ENCODE results near the gene IGFLR1. TPM values are rescaled to one million over a fixed set of nuclear protein-coding genes. Genes with fewer than 3 reads are reported as not detected.

Gene IGFLR1
- total and polyA plus RNA-seq, 2 of the 4 experiments (the other 2 are of a cell fraction), result 0.72 to 2.7 TPM

DNA sequence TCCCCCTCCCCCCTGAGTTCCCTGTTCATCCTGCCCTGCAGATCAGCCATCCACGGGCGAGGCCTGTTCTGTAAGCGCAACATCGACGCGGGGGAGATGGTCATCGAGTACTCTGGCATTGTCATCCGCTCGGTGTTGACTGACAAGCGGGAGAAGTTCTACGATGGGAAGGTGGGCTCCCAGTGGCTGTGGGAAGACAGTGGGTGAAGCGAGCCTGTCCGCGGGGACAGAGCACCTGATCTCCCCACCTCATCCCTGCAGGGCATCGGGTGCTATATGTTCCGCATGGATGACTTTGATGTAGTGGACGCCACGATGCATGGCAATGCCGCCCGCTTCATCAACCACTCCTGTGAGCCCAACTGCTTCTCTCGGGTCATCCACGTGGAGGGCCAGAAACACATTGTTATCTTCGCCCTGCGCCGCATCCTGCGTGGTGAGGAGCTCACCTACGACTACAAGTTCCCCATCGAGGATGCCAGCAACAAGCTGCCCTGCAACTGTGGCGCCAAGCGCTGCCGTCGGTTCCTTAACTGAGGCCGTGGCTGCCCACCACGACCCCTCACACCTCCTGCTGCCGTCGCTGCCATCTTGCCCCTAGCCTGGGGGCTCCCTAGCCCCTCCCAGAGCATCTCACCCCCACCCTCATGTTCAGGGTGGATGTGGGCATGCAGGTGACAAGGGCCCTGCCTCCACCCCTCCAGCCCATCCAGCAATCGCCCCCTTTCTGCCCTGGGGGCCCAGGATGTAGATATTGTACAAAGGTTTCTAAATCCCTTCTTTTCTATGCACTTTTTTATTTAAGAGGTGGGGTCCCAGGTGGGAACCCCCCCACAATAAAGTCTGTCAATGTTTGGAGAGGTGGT is 4.0 kb downstream of the IGFLR1 start:
- BruUV-seq (replicated peaks), result TSS peak; percentile 93
- Histone ChIP-seq H3K14ac (replicated peaks; ENCODE audit: low read depth, low read length) (no peak overlapping the region), H2BK5ac (ENCODE audit: low read depth, low read length, poor library complexity, severe bottlenecking) (no peak overlapping the region), H3K4ac (ENCODE audit: low read depth, low read length) (no peak overlapping the region), H4K91ac (ENCODE audit: insufficient read depth, low read depth, low read length) (no peak overlapping the region), H3K4me3 (ENCODE audit: insufficient read depth, low read depth, low read length) (no peak overlapping the region), H3K23ac (ENCODE audit: low read depth, low read length) (no peak overlapping the region), H2AK5ac (ENCODE audit: low read depth, low read length) (no peak overlapping the region), H3K56ac (ENCODE audit: extremely low read depth, insufficient read depth, low read length) (no peak overlapping the region), H2AK9ac (replicated peaks; ENCODE audit: low read depth, low read length, poor library complexity) (no peak overlapping the region), H3K36me3 (ENCODE audit: control insufficient read depth, insufficient read depth, low read length) (peaks cover 51% of the 10 kb centered on the region), H3K79me1 (ENCODE audit: low read depth in 1 of 2, low read length in 2 of 2) (peaks cover 0 to 20% of the 10 kb centered on the region in 2 experiments; a peak in 2 of 4 replicates), H2BK15ac (ENCODE audit: low read depth, low read length) (no peak overlapping the region), H2BK20ac (ENCODE audit: low read depth, low read length) (no peak overlapping the region), H3K27me3 (ENCODE audit: control insufficient read depth, insufficient read depth, low read length) (no peaks in the 10 kb centered on the region), H3K9me1 (ENCODE audit: insufficient read depth, low read length) (no peaks in the 10 kb centered on the region), H3K4me2 (ENCODE audit: low read depth, low read length) (no peak overlapping the region), H4K8ac (ENCODE audit: low read depth in 2 of 2, low read length in 2 of 2) (no peak overlapping the region), H3K9me3 (ENCODE audit: control insufficient read depth, insufficient read depth, low read length) (no peaks in the 10 kb centered on the region), H3K4me1 (ENCODE audit: control insufficient read depth, insufficient read depth, low read length) (0 out of 2 replicates have a peak, but pooled peaks cover 3% of the 10 kb centered on the region), H4K20me1 (ENCODE audit: insufficient read depth, low read length) (no peaks in the 10 kb centered on the region; the same call in 1 of the 2 replicates), H3K27ac (ENCODE audit: insufficient read depth, low read length) (no peak overlapping the region), H2BK120ac (ENCODE audit: low read depth, low read length) (no peak overlapping the region), H2AFZ (replicated peaks; ENCODE audit: low read length, poor library complexity) (no peak overlapping the region), H4K5ac (ENCODE audit: low read depth, low read length) (no peak overlapping the region), H3K9ac (ENCODE audit: low read depth, low read length) (no peak overlapping the region), H3K18ac (ENCODE audit: low read depth, low read length) (no peak overlapping the region)
- in situ Hi-C loops (cut with MboI; ENCODE audit: low sequenced_read_pairs), result no loop called here
- TF ChIP-seq SMC3 (IDR thresholded peaks at IDR 0.05; ENCODE audit: low read depth, low read length), result no peak
- CTCF ChIA-PET, result no interaction called here
- ATAC-seq (ENCODE audit: low read depth) (no peak), DNase-seq (no peak)
- WGBS, 2 experiments (ENCODE audit: extremely low coverage in 2 of 2, insufficient read length in 1 of 2), result 95% methylated on average over 23 of the region's 37 CpGs; no CpG with 5 or more reads in 1 of the 2 experiments
- intact Hi-C loops (cut with micrococcal nuclease), result no loop called here
- POLR2A ChIA-PET (ENCODE audit: unreplicated experiment), result interaction anchor here (0.6 kb wide), 1 partner anchor 16 kb away, joined by 3 read pairs; no protein-coding TSS in a partner anchor
- dilution Hi-C loops (cut with HindIII; ENCODE audit: low sequenced_read_pairs, unreplicated experiment), result no loop called here
